OCI-LY1 (cell line): ENCODE results near the gene SUN1.

Experiments
- H2AFZ ChIP-seq: fragments of 200-600 bp; sonication (generic), shearing (Covaris generic); 2 replicates; pipeline ENCODE4 v1.6.0; 2014; ENCODE audit warnings: antibody characterized with exemption, mild to moderate bottlenecking, low read length
- H3F3A ChIP-seq: fragments of 200-600 bp; sonication (generic), shearing (Covaris generic); 2 replicates; pipeline ENCODE4 v1.6.0; 2014; ENCODE audit warnings: mild to moderate bottlenecking, antibody characterized with exemption, low read length, moderate library complexity; ENCODE audit not compliant: insufficient read depth
- H3K27ac ChIP-seq: fragments of 200-600 bp; sonication (generic); 2 replicates; pipeline ENCODE4 v1.5.1; 2014; ENCODE audit warnings: low read length, mixed run types, mild to moderate bottlenecking, low read depth; ENCODE audit not compliant: poor library complexity, severe bottlenecking
- H3K27me3 ChIP-seq: fragments of 200-600 bp; sonication (generic); 2 replicates; pipeline ENCODE4 v1.6.0; 2014; ENCODE audit warnings: antibody characterized with exemption, mild to moderate bottlenecking, low read length, moderate library complexity; ENCODE audit not compliant: insufficient read depth
- H3K36me3 ChIP-seq: fragments of 200-600 bp; sonication (generic); 2 replicates; pipeline ENCODE4 v1.6.1; 2014; ENCODE audit warnings: mild to moderate bottlenecking, antibody characterized with exemption, low read length, moderate library complexity, mixed read lengths; ENCODE audit not compliant: insufficient read depth
- H3K4me1 ChIP-seq: fragments of 200-600 bp; sonication (generic); 2 replicates; pipeline ENCODE4 v1.5.1; 2014; ENCODE audit warnings: mild to moderate bottlenecking, low read length, moderate library complexity; ENCODE audit not compliant: insufficient read depth, severe bottlenecking
- H3K4me2 ChIP-seq: fragments of 200-600 bp; sonication (generic), shearing (Covaris generic); 2 replicates; pipeline ENCODE4 v1.6.1; 2014; ENCODE audit warnings: low read length
- H3K4me3 ChIP-seq: fragments of 200-600 bp; sonication (generic); 2 replicates; pipeline ENCODE4 v1.5.1; 2014; ENCODE audit warnings: low read length, low read depth, mild to moderate bottlenecking, mixed read lengths; ENCODE audit not compliant: poor library complexity, severe bottlenecking
- H3K79me2 ChIP-seq: fragments of 200-600 bp; shearing (Covaris generic); 2 replicates; pipeline ENCODE4 v1.6.1; 2016; ENCODE audit warnings: mixed run types, low read length, mixed read lengths; ENCODE audit not compliant: insufficient read depth
- H3K9ac ChIP-seq: fragments of 200-600 bp; sonication (generic), shearing (Covaris generic); 2 replicates; pipeline ENCODE4 v1.6.1; 2014; ENCODE audit warnings: mild to moderate bottlenecking, low read length, mixed read lengths
- H3K9me2 ChIP-seq: fragments of 200-600 bp; sonication (generic), shearing (Covaris generic); 2 replicates; pipeline ENCODE4 v1.6.1; 2014; ENCODE audit warnings: low read depth, mild to moderate bottlenecking, low read length, mixed read lengths
- H3K9me3 ChIP-seq: fragments of 200-600 bp; shearing (Covaris generic); 2 replicates; pipeline ENCODE4 v1.6.1; 2014; ENCODE audit warnings: low read length, mixed read lengths
- H4K20me1 ChIP-seq: fragments of 200-600 bp; sonication (generic), shearing (Covaris generic); 2 replicates; pipeline ENCODE4 v1.6.0; 2016; ENCODE audit warnings: mild to moderate bottlenecking, low read length; ENCODE audit not compliant: insufficient read depth
- EZH2 ChIP-seq: fragments of 200-600 bp; sonication (generic), shearing (Covaris generic); IDR thresholded peaks from 2 replicates; pipeline ENCODE4 v1.8.0; 2017; ENCODE audit warnings: borderline replicate concordance, mixed run types, mild to moderate bottlenecking, antibody characterized with exemption, low read length, moderate library complexity, mixed read lengths
- TF ChIP-seq, protein P1 (sequence below): fragments of 200-600 bp; sonication (generic), shearing (Covaris generic); IDR thresholded peaks from 2 replicates; pipeline ENCODE4 v1.5.1; 2017; ENCODE audit warnings: mild to moderate bottlenecking, antibody characterized with exemption, low read length, moderate library complexity, mixed read lengths

Gene SUN1

DNA sequence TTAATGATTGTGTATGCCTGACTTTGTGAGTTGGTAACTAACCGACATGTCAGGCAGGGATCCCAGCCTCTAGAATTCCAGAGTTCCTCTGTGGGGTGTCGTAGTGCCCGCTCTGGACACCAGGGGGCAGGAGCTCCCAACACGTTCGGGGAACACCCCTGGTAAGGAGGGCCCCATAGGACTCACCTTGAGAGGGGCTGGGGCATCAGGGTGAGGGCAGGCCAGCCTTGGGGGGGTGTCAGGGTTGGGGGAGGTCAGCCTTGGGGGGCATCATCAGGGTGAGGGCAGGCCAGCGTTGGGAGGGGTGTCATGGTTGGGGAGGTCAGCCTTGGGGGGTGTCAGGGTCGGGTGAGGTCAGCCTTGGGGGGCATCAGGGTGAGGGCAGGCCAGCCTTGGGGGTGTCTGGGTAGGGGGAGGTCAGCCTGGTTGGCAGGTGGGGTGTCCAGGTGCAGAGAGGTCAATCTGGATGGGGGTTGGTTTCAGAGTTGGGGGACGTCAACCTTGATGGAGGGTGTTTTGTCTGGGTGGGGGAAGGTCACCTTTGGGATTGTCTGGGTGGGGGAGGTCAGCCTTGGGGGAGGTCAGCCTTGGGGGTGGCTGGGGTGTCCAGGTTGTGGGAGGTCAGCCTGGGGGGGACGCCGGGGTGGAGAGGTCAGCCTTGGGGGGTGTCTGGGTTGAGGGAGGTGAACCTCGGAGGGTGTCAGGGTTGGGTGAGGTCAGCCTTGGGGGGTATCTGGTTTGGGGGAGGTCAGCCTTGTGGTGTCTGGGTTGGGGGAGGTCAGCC, 45.6 kb upstream of the SUN1 start:
- Histone ChIP-seq H3K27ac (no peak overlapping the region), H3K9ac (no peak overlapping the region), H3K36me3 (peaks cover 57% of the 10 kb centered on the region)

DNA sequence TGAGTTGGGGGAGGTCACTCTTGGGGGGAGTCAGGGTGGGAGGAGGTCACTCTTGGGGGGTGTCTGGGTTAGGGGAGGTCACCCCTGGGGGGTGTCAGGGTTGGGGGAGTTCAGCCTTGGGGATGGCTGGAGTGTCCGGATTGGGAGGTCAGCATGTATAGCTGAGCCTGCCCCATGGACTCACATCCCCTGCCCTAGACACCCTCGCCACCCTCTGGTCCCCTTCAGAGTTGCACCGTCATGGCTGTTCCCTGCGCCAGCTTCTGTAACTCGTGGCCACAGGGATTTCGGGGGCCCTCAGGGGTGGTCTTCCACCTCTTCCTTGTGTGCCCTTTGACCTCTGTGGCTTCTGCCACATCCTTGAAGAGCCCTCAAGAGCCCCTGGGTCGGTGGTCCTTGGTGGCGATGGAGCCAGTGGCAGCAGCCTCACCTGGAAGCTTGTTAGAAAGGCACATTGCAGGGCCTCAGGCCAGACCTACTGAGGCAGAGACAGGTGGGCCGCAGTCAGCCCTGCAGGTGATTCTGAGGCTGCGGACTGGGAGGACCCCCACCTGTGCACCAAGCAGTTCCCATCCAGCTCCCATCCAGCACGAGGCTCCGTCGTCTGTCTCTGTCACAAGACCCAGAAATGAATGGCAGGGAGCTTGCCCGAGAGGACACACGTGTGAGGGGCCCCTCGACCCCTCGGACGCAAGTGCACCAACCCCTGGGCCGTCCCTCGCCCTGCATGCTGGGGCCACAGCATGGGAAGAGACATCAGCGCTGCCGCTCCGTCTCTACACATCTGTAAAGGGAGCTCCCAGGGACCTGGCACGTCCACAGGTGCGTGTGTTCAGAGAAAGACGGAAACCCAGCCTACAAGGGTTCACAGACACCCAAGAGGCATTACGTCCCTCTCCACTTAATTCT, 44.7 kb upstream of the SUN1 start:
- Histone ChIP-seq H4K20me1 (no peaks in the 10 kb centered on the region), H3K9me3 (no peaks in the 10 kb centered on the region), H3K9me2 (no peaks in the 10 kb centered on the region), H3K4me3 (no peak overlapping the region), H3F3A (no peaks in the 10 kb centered on the region), H3K36me3 (peaks cover 48% of the 10 kb centered on the region), H3K27ac (no peak overlapping the region), H3K79me2 (no peaks in the 10 kb centered on the region), H3K9ac (no peak overlapping the region), H3K4me1 (no peaks in the 10 kb centered on the region), H3K4me2 (no peak overlapping the region), H2AFZ (no peak overlapping the region), H3K27me3 (no peaks in the 10 kb centered on the region)
- TF ChIP-seq EZH2, result no peak
- TF ChIP-seq, protein P1, sequence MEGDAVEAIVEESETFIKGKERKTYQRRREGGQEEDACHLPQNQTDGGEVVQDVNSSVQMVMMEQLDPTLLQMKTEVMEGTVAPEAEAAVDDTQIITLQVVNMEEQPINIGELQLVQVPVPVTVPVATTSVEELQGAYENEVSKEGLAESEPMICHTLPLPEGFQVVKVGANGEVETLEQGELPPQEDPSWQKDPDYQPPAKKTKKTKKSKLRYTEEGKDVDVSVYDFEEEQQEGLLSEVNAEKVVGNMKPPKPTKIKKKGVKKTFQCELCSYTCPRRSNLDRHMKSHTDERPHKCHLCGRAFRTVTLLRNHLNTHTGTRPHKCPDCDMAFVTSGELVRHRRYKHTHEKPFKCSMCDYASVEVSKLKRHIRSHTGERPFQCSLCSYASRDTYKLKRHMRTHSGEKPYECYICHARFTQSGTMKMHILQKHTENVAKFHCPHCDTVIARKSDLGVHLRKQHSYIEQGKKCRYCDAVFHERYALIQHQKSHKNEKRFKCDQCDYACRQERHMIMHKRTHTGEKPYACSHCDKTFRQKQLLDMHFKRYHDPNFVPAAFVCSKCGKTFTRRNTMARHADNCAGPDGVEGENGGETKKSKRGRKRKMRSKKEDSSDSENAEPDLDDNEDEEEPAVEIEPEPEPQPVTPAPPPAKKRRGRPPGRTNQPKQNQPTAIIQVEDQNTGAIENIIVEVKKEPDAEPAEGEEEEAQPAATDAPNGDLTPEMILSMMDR, result no peak

More for the DNA sequence above, 45.6 kb upstream of the SUN1 start:
- H3F3A ChIP-seq, result no peaks in the 10 kb centered on the region
- no peaks in the 10 kb centered on the region for H3K9me3 ChIP-seq
- no peaks in the 10 kb centered on the region for H4K20me1 ChIP-seq
- no peaks in the 10 kb centered on the region for H3K4me1 ChIP-seq
- no peak overlapping the region for H2AFZ ChIP-seq
- no peak overlapping the region for H3K4me2 ChIP-seq
- TF ChIP-seq EZH2, result no peak
- TF ChIP-seq, protein P1, result peak; percentile 87
- no peaks in the 10 kb centered on the region for H3K79me2 ChIP-seq
- no peaks in the 10 kb centered on the region for H3K9me2 ChIP-seq
- no peaks in the 10 kb centered on the region for H3K27me3 ChIP-seq
- H3K4me3 ChIP-seq, result no peak overlapping the region

DNA sequence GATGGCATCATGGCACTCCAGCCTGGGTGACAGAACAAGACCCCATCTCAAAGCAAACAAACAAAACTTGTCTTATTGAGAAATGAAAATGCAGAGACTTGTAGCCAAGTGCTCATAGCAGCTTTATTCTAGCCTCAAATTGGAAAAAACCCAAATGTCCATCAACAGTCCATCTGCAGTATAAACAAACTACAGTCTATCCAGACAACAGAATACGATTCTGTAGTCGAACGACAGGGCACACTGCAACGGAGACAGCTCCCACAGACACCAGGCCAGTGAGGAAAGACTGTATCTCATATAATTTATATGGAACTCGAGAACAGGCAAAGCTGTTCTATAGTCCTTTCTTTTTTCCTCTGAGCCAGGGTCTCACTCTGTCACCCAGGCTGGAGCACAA, 40.8 kb upstream of the SUN1 start:
- TF ChIP-seq EZH2, result no peak
- TF ChIP-seq, protein P1, result no peak
- Histone ChIP-seq H2AFZ (no peak overlapping the region), H3K36me3 (peaks cover 32% of the 10 kb centered on the region), H3K4me3 (no peak overlapping the region), H3K27ac (no peak overlapping the region), H3K9me2 (no peaks in the 10 kb centered on the region), H3K4me2 (no peak overlapping the region), H3K9ac (no peak overlapping the region), H3K79me2 (no peaks in the 10 kb centered on the region), H3K9me3 (no peaks in the 10 kb centered on the region), H4K20me1 (no peaks in the 10 kb centered on the region), H3K27me3 (no peaks in the 10 kb centered on the region), H3K4me1 (no peaks in the 10 kb centered on the region), H3F3A (no peaks in the 10 kb centered on the region)
